Ishikawa (cell line): ENCODE data around the gene TSC22D3.

ENCODE experiments used
- CEBPB ChIP-seq: IDR thresholded peaks from 2 replicates; pipeline ENCODE4 v1.6.1; 2012
- CREB1 ChIP-seq: IDR thresholded peaks from 2 replicates; pipeline ENCODE4 v1.6.1; 2012; ENCODE audit warnings: low read depth
- EGR1 ChIP-seq: IDR thresholded peaks from 2 replicates; pipeline ENCODE4 v1.6.1; 2012
- EP300 ChIP-seq: IDR thresholded peaks from 2 replicates; pipeline ENCODE4 v1.6.1; 2012; ENCODE audit warnings: borderline replicate concordance
- FOXM1 ChIP-seq: IDR thresholded peaks from 2 replicates; pipeline ENCODE4 v1.6.1; 2012; ENCODE audit warnings: low read depth, borderline replicate concordance
- NFIC ChIP-seq: IDR thresholded peaks from 2 replicates; pipeline ENCODE4 v1.6.1; 2012
- RAD21 ChIP-seq: IDR thresholded peaks from 2 replicates; pipeline ENCODE4 v1.6.1; 2012; ENCODE audit warnings: low read depth
- TAF1 ChIP-seq: IDR thresholded peaks from 2 replicates; pipeline ENCODE4 v1.6.1; 2012; ENCODE audit warnings: low read depth, mild to moderate bottlenecking
- TCF12 ChIP-seq: IDR thresholded peaks from 2 replicates; pipeline ENCODE4 v1.6.1; 2012; ENCODE audit warnings: low read depth
- TEAD4 ChIP-seq: IDR thresholded peaks from 2 replicates; pipeline ENCODE4 v1.6.1; 2012
- YY1 ChIP-seq: IDR thresholded peaks from 2 replicates; pipeline ENCODE4 v1.6.1; 2012; ENCODE audit warnings: low read depth
- ZBTB7A ChIP-seq: IDR thresholded peaks from 2 replicates; pipeline ENCODE4 v1.6.1; 2012; ENCODE audit warnings: low read depth
- TF ChIP-seq, protein P1 (sequence below): IDR thresholded peaks from 2 replicates; pipeline ENCODE4 v1.6.1; 2012
- TF ChIP-seq, protein P2 (sequence below): IDR thresholded peaks from 2 replicates; pipeline ENCODE4 v1.6.1; 2012; ENCODE audit warnings: low read depth, mild to moderate bottlenecking
- TF ChIP-seq, protein P3 (sequence below): IDR thresholded peaks from 2 replicates; pipeline ENCODE4 v1.6.1; 2012

The TSC22D3 gene

DNA sequence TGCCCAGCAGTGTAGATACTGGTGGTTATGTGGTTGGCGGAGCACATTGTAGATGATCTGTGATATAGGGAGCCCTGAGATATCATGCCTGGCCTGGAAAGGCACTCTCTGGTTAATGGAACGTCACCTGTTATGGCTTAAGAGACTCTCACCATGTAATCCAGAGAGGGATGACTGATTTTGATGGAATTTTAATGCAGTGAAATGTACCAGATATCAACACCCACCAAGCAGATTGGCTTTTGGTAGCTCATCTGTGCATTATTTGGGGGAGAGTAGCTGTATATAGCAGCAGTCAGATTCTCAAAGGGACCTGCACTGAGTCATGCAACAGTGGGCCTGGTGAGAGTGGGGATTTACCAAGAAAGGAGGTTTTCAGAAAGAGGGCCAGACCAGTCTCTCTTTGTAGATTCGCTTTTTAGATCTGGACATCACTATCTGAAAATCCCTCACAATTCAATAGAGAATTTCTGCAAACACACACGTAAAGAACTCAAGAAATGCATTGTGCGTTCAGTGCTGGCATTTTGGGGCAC lies 17.3 kb downstream of the TSC22D3 start:
- no peak for TF ChIP-seq YY1
- TF ChIP-seq RAD21, result no peak
- no peak for TF ChIP-seq CEBPB
- TF ChIP-seq FOXM1, result no peak
- TF ChIP-seq, protein P1, sequence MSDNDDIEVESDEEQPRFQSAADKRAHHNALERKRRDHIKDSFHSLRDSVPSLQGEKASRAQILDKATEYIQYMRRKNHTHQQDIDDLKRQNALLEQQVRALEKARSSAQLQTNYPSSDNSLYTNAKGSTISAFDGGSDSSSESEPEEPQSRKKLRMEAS, result no peak
- no peak for TF ChIP-seq CREB1
- TF ChIP-seq, protein P2, sequence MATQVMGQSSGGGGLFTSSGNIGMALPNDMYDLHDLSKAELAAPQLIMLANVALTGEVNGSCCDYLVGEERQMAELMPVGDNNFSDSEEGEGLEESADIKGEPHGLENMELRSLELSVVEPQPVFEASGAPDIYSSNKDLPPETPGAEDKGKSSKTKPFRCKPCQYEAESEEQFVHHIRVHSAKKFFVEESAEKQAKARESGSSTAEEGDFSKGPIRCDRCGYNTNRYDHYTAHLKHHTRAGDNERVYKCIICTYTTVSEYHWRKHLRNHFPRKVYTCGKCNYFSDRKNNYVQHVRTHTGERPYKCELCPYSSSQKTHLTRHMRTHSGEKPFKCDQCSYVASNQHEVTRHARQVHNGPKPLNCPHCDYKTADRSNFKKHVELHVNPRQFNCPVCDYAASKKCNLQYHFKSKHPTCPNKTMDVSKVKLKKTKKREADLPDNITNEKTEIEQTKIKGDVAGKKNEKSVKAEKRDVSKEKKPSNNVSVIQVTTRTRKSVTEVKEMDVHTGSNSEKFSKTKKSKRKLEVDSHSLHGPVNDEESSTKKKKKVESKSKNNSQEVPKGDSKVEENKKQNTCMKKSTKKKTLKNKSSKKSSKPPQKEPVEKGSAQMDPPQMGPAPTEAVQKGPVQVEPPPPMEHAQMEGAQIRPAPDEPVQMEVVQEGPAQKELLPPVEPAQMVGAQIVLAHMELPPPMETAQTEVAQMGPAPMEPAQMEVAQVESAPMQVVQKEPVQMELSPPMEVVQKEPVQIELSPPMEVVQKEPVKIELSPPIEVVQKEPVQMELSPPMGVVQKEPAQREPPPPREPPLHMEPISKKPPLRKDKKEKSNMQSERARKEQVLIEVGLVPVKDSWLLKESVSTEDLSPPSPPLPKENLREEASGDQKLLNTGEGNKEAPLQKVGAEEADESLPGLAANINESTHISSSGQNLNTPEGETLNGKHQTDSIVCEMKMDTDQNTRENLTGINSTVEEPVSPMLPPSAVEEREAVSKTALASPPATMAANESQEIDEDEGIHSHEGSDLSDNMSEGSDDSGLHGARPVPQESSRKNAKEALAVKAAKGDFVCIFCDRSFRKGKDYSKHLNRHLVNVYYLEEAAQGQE, result no peak
- TF ChIP-seq TAF1, result no peak
- TF ChIP-seq NFIC, result no peak
- no peak for TF ChIP-seq EP300
- TF ChIP-seq ZBTB7A, result no peak
- TF ChIP-seq TEAD4, result no peak
- TF ChIP-seq, protein P3, sequence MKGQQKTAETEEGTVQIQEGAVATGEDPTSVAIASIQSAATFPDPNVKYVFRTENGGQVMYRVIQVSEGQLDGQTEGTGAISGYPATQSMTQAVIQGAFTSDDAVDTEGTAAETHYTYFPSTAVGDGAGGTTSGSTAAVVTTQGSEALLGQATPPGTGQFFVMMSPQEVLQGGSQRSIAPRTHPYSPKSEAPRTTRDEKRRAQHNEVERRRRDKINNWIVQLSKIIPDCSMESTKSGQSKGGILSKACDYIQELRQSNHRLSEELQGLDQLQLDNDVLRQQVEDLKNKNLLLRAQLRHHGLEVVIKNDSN, result no peak
- TF ChIP-seq EGR1, result no peak
- TF ChIP-seq TCF12, result no peak

DNA sequence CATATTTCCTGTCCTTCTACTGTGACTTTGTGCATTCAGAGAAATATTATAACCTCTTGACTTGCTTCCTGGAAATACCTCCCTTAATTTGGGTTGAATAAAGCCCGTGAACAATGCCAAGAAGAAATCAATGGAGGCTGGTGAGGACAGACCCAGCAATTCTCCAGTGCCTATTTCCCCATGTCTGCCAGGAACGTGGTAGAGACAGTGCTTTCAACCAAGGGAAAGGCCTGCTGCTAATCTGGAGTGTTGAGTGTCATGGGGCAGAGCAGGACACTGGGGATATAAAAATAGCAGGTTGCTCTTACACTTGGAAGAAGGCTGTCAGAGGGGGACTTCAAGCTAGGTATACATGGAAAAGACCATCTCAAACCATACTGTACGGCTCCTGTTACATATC lies 19.9 kb downstream of the TSC22D3 start:
- TF ChIP-seq, protein P1, result no peak
- TF ChIP-seq FOXM1 (no peak), TEAD4 (no peak), RAD21 (no peak), EGR1 (no peak), CEBPB (no peak), TAF1 (no peak), NFIC (no peak), CREB1 (no peak), EP300 (no peak), YY1 (no peak), ZBTB7A (no peak), TCF12 (no peak)
- TF ChIP-seq, protein P2, result no peak
- TF ChIP-seq, protein P3, result no peak

DNA sequence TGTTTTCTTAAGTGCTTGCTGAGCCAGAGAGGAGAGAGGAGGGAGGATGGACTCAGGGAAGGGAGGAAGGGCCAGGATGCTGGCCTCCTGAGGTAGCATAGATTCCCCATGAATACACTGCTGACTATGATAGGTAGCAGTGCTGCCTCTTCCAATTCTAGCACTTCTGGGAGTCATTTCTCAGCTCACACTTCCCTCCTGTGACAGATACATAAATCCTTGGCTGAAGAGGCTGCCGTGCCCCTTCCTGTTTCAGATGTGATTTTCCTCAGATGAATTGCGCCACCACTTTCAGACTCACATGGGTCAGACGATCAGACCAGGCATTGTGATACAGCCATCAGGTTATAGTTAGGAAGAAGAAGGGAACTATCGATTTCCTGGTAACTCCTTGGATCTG lies 22.4 kb downstream of the TSC22D3 start:
- TF ChIP-seq TCF12, result no peak
- TF ChIP-seq, protein P1, result no peak
- no peak for TF ChIP-seq EP300
- TF ChIP-seq CEBPB, result no peak
- no peak for TF ChIP-seq NFIC
- no peak for TF ChIP-seq FOXM1
- TF ChIP-seq, protein P3, result no peak
- no peak for TF ChIP-seq TEAD4
- TF ChIP-seq CREB1, result no peak
- TF ChIP-seq EGR1, result no peak
- TF ChIP-seq, protein P2, result no peak
- TF ChIP-seq YY1, result no peak
- no peak for TF ChIP-seq ZBTB7A
- TF ChIP-seq RAD21, result no peak
- TF ChIP-seq TAF1, result no peak

DNA sequence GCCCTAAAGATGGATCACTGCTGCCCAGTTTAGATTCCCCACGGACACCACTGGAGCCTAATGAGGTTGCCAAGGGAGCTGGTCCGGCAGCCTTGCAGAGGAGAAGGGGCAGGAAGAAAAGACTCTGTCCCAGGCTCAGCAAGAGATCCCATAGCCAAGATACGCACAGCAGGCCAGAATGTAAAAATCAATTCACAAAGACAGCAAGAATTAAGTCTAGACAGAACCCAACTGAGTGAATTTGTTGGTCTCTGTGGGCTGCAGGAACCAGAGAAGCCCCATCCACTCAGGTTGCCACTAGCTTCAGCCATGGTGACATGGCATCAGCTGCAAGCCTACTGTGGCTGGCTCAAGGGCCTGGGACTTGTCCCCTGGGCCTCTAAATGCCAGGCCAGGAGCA lies 22.9 kb downstream of the TSC22D3 start:
- TF ChIP-seq RAD21 (no peak), ZBTB7A (no peak), TAF1 (no peak), NFIC (no peak), TEAD4 (no peak), YY1 (no peak), EGR1 (no peak), CEBPB (no peak), TCF12 (no peak), FOXM1 (no peak), EP300 (no peak)
- TF ChIP-seq, protein P3, result no peak
- TF ChIP-seq, protein P1, result no peak
- TF ChIP-seq, protein P2, result no peak
